ENCODE measurements around the gene CFB. TPM values are rescaled to one million over a fixed set of nuclear protein-coding genes. Genes with fewer than 3 reads are reported as not detected.
A peak's percentile ranks its signal among the peaks of the same experiment; 100 is the strongest.

Gene CFB
- total and polyA plus RNA-seq, 9 of the 15 experiments (the other 6 are each of a cell fraction or from before 2014, with no cell fraction given), result 0.08 to 0.91 (median 0.22) TPM; not detected in 4

GRCh38 chr6:31961616-31962015 lies 15.7 kb downstream of the CFB start (continued):
- TF ChIP-seq ZFPM2 (CRISPR knock-in tag; IDR thresholded peaks at IDR 0.05), result no peak

GRCh38 chr6:31963921-31964320 lies 18.0 kb downstream of the CFB start:
- Histone ChIP-seq H3K79me2 (ENCODE audit: control insufficient read depth, insufficient read depth, low read length) (peaks cover 17% of the 10 kb centered on the region), H3K36me3 (ENCODE audit: control insufficient read depth, insufficient read depth, low read length) (peaks cover 89% of the 10 kb centered on the region), H3K27ac (ENCODE audit: extremely low read depth, low read depth, low read length) (no peak overlapping the region), H3K27me3 (ENCODE audit: control insufficient read depth in 2 of 2, insufficient read depth in 2 of 2, low read length in 2 of 2) (no peaks in the 10 kb centered on the region), H3K4me3 (no peak overlapping the region), H4K20me1 (replicated peaks; ENCODE audit: control insufficient read depth, insufficient read depth, low read length) (no peaks in the 10 kb centered on the region), H2AFZ (ENCODE audit: low read depth, low read length) (no peak overlapping the region), H3K9me1 (ENCODE audit: control insufficient read depth, insufficient read depth, low read length) (no peaks in the 10 kb centered on the region), H3K4me1 (replicated peaks in 1 of 2; ENCODE audit: control insufficient read depth in 2 of 2, insufficient read depth in 2 of 2, low read length in 2 of 2) (peaks cover 14 to 19% of the 10 kb centered on the region in 2 experiments; a peak in 4 of 5 replicates), H3K9ac (ENCODE audit: insufficient read depth in 1 of 2, low read depth in 2 of 2, low read length in 2 of 2) (peak overlapping the region in 1 of 2 experiments; percentile 47; a peak in 2 of 4 replicates), H3K4me2 (ENCODE audit: insufficient read depth, low read length) (no peak overlapping the region), H3K9me3 (replicated peaks; ENCODE audit: control insufficient read depth, insufficient read depth, low read depth, low read length) (no peaks in the 10 kb centered on the region)
- CTCF ChIA-PET (ENCODE audit: low intra/inter-chr PET ratio), result no interaction called here
- 95% methylated on average over 17 of the region's 19 CpGs for WGBS (ENCODE audit: insufficient coverage, low coverage, missing lambda C conversion rate)
- in situ Hi-C loops (cut with MboI), result no loop called here
- DNase-seq (ENCODE audit: extremely low read depth in 1 of 4, low spot score in 3 of 4), result no peak
- no peak for ATAC-seq
- FAIRE-seq, result no peak
- intact Hi-C loops (cut with micrococcal nuclease), result no loop called here
- 0 out of 2 replicates have a peak, but pooled peaks have one; percentile 17 for TF ChIP-seq POLR2G (IDR thresholded peaks at IDR 0.05; ENCODE audit: low read depth, low read length)
- no peak for TF ChIP-seq CBFB (CRISPR knock-in tag; IDR thresholded peaks at IDR 0.05)
- TF ChIP-seq RBFOX2 (IDR thresholded peaks at IDR 0.05; ENCODE audit: low read depth, low read length), result peak; percentile 64
- POLR2A ChIA-PET, result interaction anchor here (0.7 to 1.3 kb wide), 2 partner anchors 8 to 311 kb away, joined by 3 to 12 read pairs; partner anchors contain the start of gene DXO
- no TSS peak for BruUV-seq (replicated peaks)

GRCh38 chr6:31965700-31966099 lies 19.8 kb downstream of the CFB start:
- POLR2A ChIA-PET, result no interaction called here
- Histone ChIP-seq H4K20me1 (replicated peaks; ENCODE audit: control insufficient read depth, insufficient read depth, low read length) (no peaks in the 10 kb centered on the region), H3K27me3 (ENCODE audit: control insufficient read depth in 2 of 2, insufficient read depth in 2 of 2, low read length in 2 of 2) (no peaks in the 10 kb centered on the region), H3K36me3 (ENCODE audit: control insufficient read depth, insufficient read depth, low read length) (peaks cover 98% of the 10 kb centered on the region), H3K79me2 (ENCODE audit: control insufficient read depth, insufficient read depth, low read length) (peaks cover 11% of the 10 kb centered on the region), H3K4me3 (no peak overlapping the region), H2AFZ (ENCODE audit: low read depth, low read length) (no peak overlapping the region), H3K9me3 (replicated peaks; ENCODE audit: control insufficient read depth, insufficient read depth, low read depth, low read length) (no peaks in the 10 kb centered on the region), H3K27ac (ENCODE audit: extremely low read depth, low read depth, low read length) (no peak overlapping the region), H3K9me1 (ENCODE audit: control insufficient read depth, insufficient read depth, low read length) (no peaks in the 10 kb centered on the region), H3K4me2 (ENCODE audit: insufficient read depth, low read length) (no peak overlapping the region), H3K4me1 (replicated peaks in 1 of 2; ENCODE audit: control insufficient read depth in 2 of 2, insufficient read depth in 2 of 2, low read length in 2 of 2) (peaks cover 28 to 31% of the 10 kb centered on the region in 2 experiments; a peak in 4 of 5 replicates), H3K9ac (ENCODE audit: insufficient read depth in 1 of 2, low read depth in 2 of 2, low read length in 2 of 2) (no peak overlapping the region)
- in situ Hi-C loops (cut with MboI), result no loop called here
- DNase-seq (ENCODE audit: extremely low read depth in 1 of 4, low spot score in 3 of 4), result no peak
- TF ChIP-seq RBFOX2 (IDR thresholded peaks at IDR 0.05; ENCODE audit: low read depth, low read length) (peak; percentile 44; the same call in 1 of the 2 replicates), POLR2G (IDR thresholded peaks at IDR 0.05; ENCODE audit: low read depth, low read length) (peak; percentile 36; the same call in 1 of the 2 replicates), SAFB2 (IDR thresholded peaks at IDR 0.05; ENCODE audit: borderline replicate concordance, low read depth, low read length, severe bottlenecking) (no peak), RBM39 (optimal IDR thresholded peaks at IDR 0.05; ENCODE audit: low read depth, low read length) (no peak)
- intact Hi-C loops (cut with micrococcal nuclease), result no loop called here
- WGBS (ENCODE audit: insufficient coverage, low coverage, missing lambda C conversion rate), result 94% methylated on average over 13 of the region's 13 CpGs
- no TSS peak for BruUV-seq (replicated peaks)
- CTCF ChIA-PET (ENCODE audit: low intra/inter-chr PET ratio), result no interaction called here
- ATAC-seq, result no peak
- no peak for FAIRE-seq
